ENCODE results near the gene LDLRAD1.
A peak's percentile ranks its signal among the peaks of the same experiment; 100 is the strongest.
"Not testable (repeated sequence)": the region's sequence is repeated elsewhere in the genome, so short reads cannot be mapped to it uniquely, and the experiment has no call there.

Gene LDLRAD1

GRCh38 chr1:54002544-54003248 is 15.3 kb downstream of the LDLRAD1 start:
- in situ Hi-C loops (cut with MboI; ENCODE audit: low pct_unique_long_range_greater_than_20kb, low sequenced_read_pairs, unreplicated experiment): no loop called here
- TF ChIP-seq, protein P1, sequence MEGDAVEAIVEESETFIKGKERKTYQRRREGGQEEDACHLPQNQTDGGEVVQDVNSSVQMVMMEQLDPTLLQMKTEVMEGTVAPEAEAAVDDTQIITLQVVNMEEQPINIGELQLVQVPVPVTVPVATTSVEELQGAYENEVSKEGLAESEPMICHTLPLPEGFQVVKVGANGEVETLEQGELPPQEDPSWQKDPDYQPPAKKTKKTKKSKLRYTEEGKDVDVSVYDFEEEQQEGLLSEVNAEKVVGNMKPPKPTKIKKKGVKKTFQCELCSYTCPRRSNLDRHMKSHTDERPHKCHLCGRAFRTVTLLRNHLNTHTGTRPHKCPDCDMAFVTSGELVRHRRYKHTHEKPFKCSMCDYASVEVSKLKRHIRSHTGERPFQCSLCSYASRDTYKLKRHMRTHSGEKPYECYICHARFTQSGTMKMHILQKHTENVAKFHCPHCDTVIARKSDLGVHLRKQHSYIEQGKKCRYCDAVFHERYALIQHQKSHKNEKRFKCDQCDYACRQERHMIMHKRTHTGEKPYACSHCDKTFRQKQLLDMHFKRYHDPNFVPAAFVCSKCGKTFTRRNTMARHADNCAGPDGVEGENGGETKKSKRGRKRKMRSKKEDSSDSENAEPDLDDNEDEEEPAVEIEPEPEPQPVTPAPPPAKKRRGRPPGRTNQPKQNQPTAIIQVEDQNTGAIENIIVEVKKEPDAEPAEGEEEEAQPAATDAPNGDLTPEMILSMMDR (IDR thresholded peaks at IDR 0.05; ENCODE audit: extremely low read depth, insufficient read depth, missing control alignments): no peak
- DNase-seq (ENCODE audit: low spot score): no peak

- in situ Hi-C loops (cut with MboI; ENCODE audit: low pct_unique_long_range_greater_than_20kb, low sequenced_read_pairs, unreplicated experiment): no loop called here
- peak; percentile 2 for DNase-seq (ENCODE audit: low spot score)
- TF ChIP-seq, protein P1 (IDR thresholded peaks at IDR 0.05; ENCODE audit: extremely low read depth, insufficient read depth, missing control alignments): no peak
These were observed 16.4 kb downstream of the LDLRAD1 start for GRCh38 chr1:54001591-54001990.

- in situ Hi-C loops (cut with MboI; ENCODE audit: low pct_unique_long_range_greater_than_20kb, low sequenced_read_pairs, unreplicated experiment): no loop called here
- DNase-seq (ENCODE audit: low spot score): no peak
- TF ChIP-seq, protein P1 (IDR thresholded peaks at IDR 0.05; ENCODE audit: extremely low read depth, insufficient read depth, missing control alignments): no peak
These were observed 18.1 kb downstream of the LDLRAD1 start for GRCh38 chr1:53999920-54000319.

DNA sequence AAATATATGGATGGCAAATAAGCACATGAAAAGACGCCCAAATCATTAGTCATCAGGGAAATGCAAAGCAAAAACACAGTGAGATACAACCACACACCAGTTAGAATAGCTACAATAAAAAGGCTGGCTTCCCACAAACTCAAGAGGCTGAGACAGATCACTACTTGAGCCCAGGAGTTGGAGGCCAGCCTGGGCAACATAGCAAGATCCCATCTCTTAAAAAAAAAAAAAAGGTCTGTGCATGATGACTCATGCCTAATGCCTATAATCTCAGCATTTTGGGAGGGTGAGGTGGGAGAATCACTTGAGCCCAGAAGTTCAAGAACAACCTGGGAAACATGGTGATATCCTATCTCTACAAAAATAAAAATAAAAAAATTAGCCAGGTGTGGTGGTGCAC is 19.8 kb downstream of the LDLRAD1 start:
- TF ChIP-seq, protein P1 (IDR thresholded peaks at IDR 0.05; ENCODE audit: extremely low read depth, insufficient read depth, missing control alignments): no peak

GRCh38 chr1:53995683-53996082 is 22.3 kb downstream of the LDLRAD1 start:
- in situ Hi-C loops (cut with MboI; ENCODE audit: low pct_unique_long_range_greater_than_20kb, low sequenced_read_pairs, unreplicated experiment): no loop called here
- DNase-seq (ENCODE audit: low spot score): no peak
- TF ChIP-seq, protein P1 (IDR thresholded peaks at IDR 0.05; ENCODE audit: extremely low read depth, insufficient read depth, missing control alignments): no peak

More for the DNA sequence above, 19.8 kb downstream of the LDLRAD1 start:
- no peak for DNase-seq (ENCODE audit: low spot score)
- in situ Hi-C loops (cut with MboI; ENCODE audit: low pct_unique_long_range_greater_than_20kb, low sequenced_read_pairs, unreplicated experiment): no loop called here

GRCh38 chr1:53994516-53994915 is 23.5 kb downstream of the LDLRAD1 start:
- DNase-seq (ENCODE audit: low spot score); in situ Hi-C loops (cut with MboI; ENCODE audit: low pct_unique_long_range_greater_than_20kb, low sequenced_read_pairs, unreplicated experiment): not testable (repeated sequence)

- DNase-seq (ENCODE audit: low spot score): no peak
- TF ChIP-seq, protein P1 (IDR thresholded peaks at IDR 0.05; ENCODE audit: extremely low read depth, insufficient read depth, missing control alignments): peak; percentile 35
- in situ Hi-C loops (cut with MboI; ENCODE audit: low pct_unique_long_range_greater_than_20kb, low sequenced_read_pairs, unreplicated experiment): no loop called here
These were observed 25.7 kb downstream of the LDLRAD1 start for GRCh38 chr1:53992085-53992874.

Measured in GM13977 (cell line).